Stimulated activated naive CD8-positive, alpha-beta T cell treated with anti-CD3 and anti-CD28 coated beads, Interleukin-15, Interleukin-2, amounts not matched to agents 100 ng/mL and 50 ng/mL, for 24 hours (primary cell): Measurements from ENCODE around the gene SMIM41.

Experiments used
- H3K27ac Mint-ChIP-seq: one replicate; pipeline ENCODE4 v1.8.0; 2021; ENCODE audit warnings: mild to moderate bottlenecking, mixed read lengths
- H3K27me3 Mint-ChIP-seq: one replicate; pipeline ENCODE4 v1.8.0; 2021; ENCODE audit warnings: mixed read lengths
- H3K36me3 Mint-ChIP-seq: one replicate; pipeline ENCODE4 v1.8.0; 2021; ENCODE audit warnings: low read depth, mixed read lengths
- H3K4me1 Mint-ChIP-seq: one replicate; pipeline ENCODE4 v1.8.0; 2021; ENCODE audit warnings: low read depth, mixed read lengths
- H3K4me3 Mint-ChIP-seq: one replicate; pipeline ENCODE4 v1.8.0; 2021; ENCODE audit warnings: mild to moderate bottlenecking, mixed read lengths
- H3K9me3 Mint-ChIP-seq: one replicate; pipeline ENCODE4 v1.8.0; 2021; ENCODE audit warnings: mixed read lengths

SMIM41 gene

GRCh38 chr12:52044292-52044983 is 35.1 kb upstream of the SMIM41 start:
- H3K27me3 Mint-ChIP-seq = no peaks in the 10 kb centered on the region
- no peak overlapping the region for H3K27ac Mint-ChIP-seq
- no peaks in the 10 kb centered on the region for H3K9me3 Mint-ChIP-seq
- peaks cover 58% of the 10 kb centered on the region for H3K4me1 Mint-ChIP-seq
- H3K4me3 Mint-ChIP-seq = no peak overlapping the region
- H3K36me3 Mint-ChIP-seq = peaks cover 23% of the 10 kb centered on the region

- Mint-ChIP-seq H3K9me3 (no peaks in the 10 kb centered on the region), H3K4me1 (peaks cover 57% of the 10 kb centered on the region), H3K4me3 (no peak overlapping the region)
Measured at GRCh38 chr12:52045794-52046199, 33.7 kb upstream of the SMIM41 start.

GRCh38 chr12:52046859-52047258 is 32.6 kb upstream of the SMIM41 start:
- no peak overlapping the region for H3K4me3 Mint-ChIP-seq
- no peaks in the 10 kb centered on the region for H3K9me3 Mint-ChIP-seq
- peaks cover 47% of the 10 kb centered on the region for H3K4me1 Mint-ChIP-seq
- no peaks in the 10 kb centered on the region for H3K27me3 Mint-ChIP-seq
- peaks cover 32% of the 10 kb centered on the region for H3K36me3 Mint-ChIP-seq
- H3K27ac Mint-ChIP-seq = peak overlapping the region; percentile 40

More at GRCh38 chr12:52045794-52046199, 33.7 kb upstream of the SMIM41 start:
- Mint-ChIP-seq H3K36me3 (peaks cover 26% of the 10 kb centered on the region), H3K27ac (peak overlapping the region; percentile 65), H3K27me3 (no peaks in the 10 kb centered on the region)

GRCh38 chr12:52049286-52049685 is 30.2 kb upstream of the SMIM41 start:
- H3K36me3 Mint-ChIP-seq = peaks cover 36% of the 10 kb centered on the region
- peak overlapping the region; percentile 85 for H3K4me3 Mint-ChIP-seq
- H3K27me3 Mint-ChIP-seq = no peaks in the 10 kb centered on the region
- H3K4me1 Mint-ChIP-seq = peaks cover 39% of the 10 kb centered on the region
- peak overlapping the region; percentile 85 for H3K27ac Mint-ChIP-seq
- H3K9me3 Mint-ChIP-seq = no peaks in the 10 kb centered on the region

GRCh38 chr12:52049688-52050087 is 29.8 kb upstream of the SMIM41 start:
- H3K9me3 Mint-ChIP-seq = no peaks in the 10 kb centered on the region
- H3K4me3 Mint-ChIP-seq = peak overlapping the region; percentile 85
- peaks cover 36% of the 10 kb centered on the region for H3K4me1 Mint-ChIP-seq
- peaks cover 35% of the 10 kb centered on the region for H3K36me3 Mint-ChIP-seq
- no peaks in the 10 kb centered on the region for H3K27me3 Mint-ChIP-seq
- peak overlapping the region; percentile 85 for H3K27ac Mint-ChIP-seq

GRCh38 chr12:52050116-52050757 is 29.3 kb upstream of the SMIM41 start:
- Mint-ChIP-seq H3K27ac (peak overlapping the region; percentile 85), H3K4me1 (peaks cover 35% of the 10 kb centered on the region), H3K27me3 (no peaks in the 10 kb centered on the region), H3K36me3 (peaks cover 33% of the 10 kb centered on the region), H3K9me3 (no peaks in the 10 kb centered on the region), H3K4me3 (peak overlapping the region; percentile 85)

- Mint-ChIP-seq H3K27me3 (no peaks in the 10 kb centered on the region), H3K4me3 (peak within 1 kb of the TSS; percentile 99), H3K9me3 (no peaks in the 10 kb centered on the region), H3K27ac (peak within 1 kb of the TSS; percentile 95), H3K36me3 (peaks cover 33% of the 10 kb centered on the region), H3K4me1 (peaks cover 28% of the 10 kb centered on the region)
Measured at GRCh38 chr12:52050758-52051541, 28.6 kb upstream of the SMIM41 start, which contains the start of gene NR4A1. Gene NR4A1 (plus strand): TSS chr12:52051442. CDS start chr12:52054329, 2,887 bp downstream.

GRCh38 chr12:52052468-52053186 is 26.9 kb upstream of the SMIM41 start:
- Mint-ChIP-seq H3K27me3 (no peaks in the 10 kb centered on the region), H3K27ac (peak overlapping the region; percentile 95), H3K4me3 (peak overlapping the region; percentile 99), H3K9me3 (no peaks in the 10 kb centered on the region), H3K4me1 (peaks cover 19% of the 10 kb centered on the region), H3K36me3 (peaks cover 46% of the 10 kb centered on the region)

GRCh38 chr12:52053536-52054209 is 25.8 kb upstream of the SMIM41 start:
- H3K9me3 Mint-ChIP-seq = no peaks in the 10 kb centered on the region
- H3K4me1 Mint-ChIP-seq = peaks cover 19% of the 10 kb centered on the region
- H3K4me3 Mint-ChIP-seq = peak overlapping the region; percentile 99
- no peaks in the 10 kb centered on the region for H3K27me3 Mint-ChIP-seq
- peaks cover 54% of the 10 kb centered on the region for H3K36me3 Mint-ChIP-seq
- peak overlapping the region; percentile 49 for H3K27ac Mint-ChIP-seq

- Mint-ChIP-seq H3K4me3 (peak overlapping the region; percentile 99), H3K27me3 (no peaks in the 10 kb centered on the region), H3K27ac (peak overlapping the region; percentile 19), H3K9me3 (no peaks in the 10 kb centered on the region), H3K4me1 (peaks cover 16% of the 10 kb centered on the region), H3K36me3 (peaks cover 52% of the 10 kb centered on the region)
Measured at GRCh38 chr12:52054231-52054832, 25.2 kb upstream of the SMIM41 start.

GRCh38 chr12:52054833-52055730 is 24.4 kb upstream of the SMIM41 start:
- Mint-ChIP-seq H3K4me1 (peaks cover 8% of the 10 kb centered on the region), H3K27me3 (no peaks in the 10 kb centered on the region), H3K27ac (no peak overlapping the region), H3K4me3 (no peak overlapping the region), H3K9me3 (no peaks in the 10 kb centered on the region), H3K36me3 (peaks cover 53% of the 10 kb centered on the region)

GRCh38 chr12:52055731-52056711 is 23.5 kb upstream of the SMIM41 start:
- Mint-ChIP-seq H3K4me3 (no peak overlapping the region), H3K36me3 (peaks cover 53% of the 10 kb centered on the region), H3K27ac (peak overlapping the region; percentile 21), H3K27me3 (no peaks in the 10 kb centered on the region), H3K9me3 (no peaks in the 10 kb centered on the region), H3K4me1 (peaks cover 2% of the 10 kb centered on the region)
